HEK293 (cell line): Measurements from ENCODE around the gene MSH6.

Experiments
- CTCF ChIA-PET: fragments of 350-600 bp; formaldehyde crosslinking; extraction: SDS; loops from one replicate; lab custom pipeline; 2021; ENCODE audit warnings: antibody characterized with exemption; lab: Yijun Ruan, JAX
- POLR2A ChIA-PET: fragments of 300-600 bp; formaldehyde crosslinking; extraction: SDS; loops from one replicate; lab custom pipeline; 2020; ENCODE audit warnings: antibody characterized with exemption, inconsistent platforms; lab: Yijun Ruan, JAX
- H3K27ac ChIP-seq: fragments of 200-500 bp; sonication (Bioruptor generic); 2 replicates; pipeline ENCODE4 v1.5.1; 2014; ENCODE audit warnings: low read depth, low read length, control low read depth, inconsistent platforms; ENCODE audit errors: extremely low read depth
- H3K36me3 ChIP-seq, 2 experiments: fragments of 200-500 bp in 1 of 2; sonication (Bioruptor generic) in 1 of 2; 1 replicate in 1 of 2; 2 replicates in 1 of 2; pipeline ENCODE4 v1.5.1; 2014 to 2017; ENCODE audit warnings: inconsistent platforms in 2 of 2, low read length in 2 of 2; ENCODE audit not compliant: control insufficient read depth in 2 of 2, insufficient read depth in 1 of 2
- H3K4me1 ChIP-seq: fragments of 200-500 bp; sonication (Bioruptor generic); 2 replicates; pipeline ENCODE4 v1.5.1; 2014; ENCODE audit warnings: mild to moderate bottlenecking, low read length, inconsistent platforms; ENCODE audit not compliant: control insufficient read depth, insufficient read depth
- H3K4me3 ChIP-seq: 2 replicates; pipeline ENCODE4 v1.5.1; 2011; ENCODE audit warnings: low read depth, mild to moderate bottlenecking, control low read depth, low read length, moderate library complexity
- H3K9me3 ChIP-seq: fragments of 200-500 bp; sonication (Bioruptor generic); 2 replicates; pipeline ENCODE4 v1.5.1; 2014; ENCODE audit warnings: low read depth, low read length, inconsistent platforms; ENCODE audit not compliant: control insufficient read depth, insufficient read depth
- ATF2 ChIP-seq: fragments of 450-650 bp; formaldehyde crosslinking; IDR thresholded peaks from 2 replicates; pipeline ENCODE4 v1.5.1; 2016; ENCODE audit warnings: missing biosample characterization, missing genetic modification characterization, low read depth
- EGR2 ChIP-seq: fragments of 450-650 bp; formaldehyde crosslinking; IDR thresholded peaks from 2 replicates; pipeline ENCODE4 v1.5.1; 2016; ENCODE audit warnings: low read depth, missing biosample characterization, missing genetic modification characterization
- OSR2 ChIP-seq: fragments of 450-650 bp; formaldehyde crosslinking; IDR thresholded peaks from 2 replicates; pipeline ENCODE4 v1.5.1; 2016; ENCODE audit warnings: missing biosample characterization, missing genetic modification characterization
- ZBTB11 ChIP-seq: fragments of 450-650 bp; formaldehyde crosslinking; conservative IDR thresholded peaks from 2 replicates; pipeline ENCODE4 v1.5.1; 2016; ENCODE audit warnings: low read depth, missing biosample characterization, missing genetic modification characterization
- ZBTB21 ChIP-seq: fragments of 450-650 bp; formaldehyde crosslinking; IDR thresholded peaks from 2 replicates; pipeline ENCODE4 v1.5.1; 2017; ENCODE audit warnings: missing biosample characterization, missing genetic modification characterization
- ZBTB49 ChIP-seq: fragments of 450-650 bp; formaldehyde crosslinking; IDR thresholded peaks from 2 replicates; pipeline ENCODE4 v1.5.1; 2016; ENCODE audit warnings: missing biosample characterization, missing genetic modification characterization, low read depth
- ZFHX2 ChIP-seq: fragments of 450-650 bp; formaldehyde crosslinking; conservative IDR thresholded peaks from 2 replicates; pipeline ENCODE4 v1.5.1; 2016; ENCODE audit warnings: missing biosample characterization, missing genetic modification characterization
- ZNF10 ChIP-seq: fragments of 450-650 bp; formaldehyde crosslinking; IDR thresholded peaks from 2 replicates; pipeline ENCODE4 v1.5.1; 2017; ENCODE audit warnings: missing biosample characterization, missing genetic modification characterization
- ZNF114 ChIP-seq: fragments of 450-650 bp; formaldehyde crosslinking; IDR thresholded peaks from 2 replicates; pipeline ENCODE4 v1.5.0; 2017; ENCODE audit warnings: missing biosample characterization, missing genetic modification characterization
- ZNF121 ChIP-seq: fragments of 450-650 bp; formaldehyde crosslinking; IDR thresholded peaks from 2 replicates; pipeline ENCODE4 v1.5.1; 2016; ENCODE audit warnings: missing biosample characterization, missing genetic modification characterization
- ZNF148 ChIP-seq: fragments of 450-650 bp; formaldehyde crosslinking; IDR thresholded peaks from 2 replicates; pipeline ENCODE4 v1.5.0; 2017; ENCODE audit warnings: missing biosample characterization, missing genetic modification characterization, borderline replicate concordance
- ZNF391 ChIP-seq: fragments of 450-650 bp; formaldehyde crosslinking; IDR thresholded peaks from 2 replicates; pipeline ENCODE4 v1.5.1; 2016; ENCODE audit warnings: low read depth, missing biosample characterization, missing genetic modification characterization, borderline replicate concordance
- ZNF426 ChIP-seq: fragments of 450-650 bp; formaldehyde crosslinking; IDR thresholded peaks from 2 replicates; pipeline ENCODE4 v1.5.1; 2017; ENCODE audit warnings: missing biosample characterization, missing genetic modification characterization, mild to moderate bottlenecking, inconsistent platforms, moderate library complexity
- ZNF501 ChIP-seq: fragments of 450-650 bp; formaldehyde crosslinking; IDR thresholded peaks from 2 replicates; pipeline ENCODE4 v1.5.1; 2016; ENCODE audit warnings: missing biosample characterization, missing genetic modification characterization
- ZNF585B ChIP-seq: fragments of 450-650 bp; formaldehyde crosslinking; IDR thresholded peaks from 2 replicates; pipeline ENCODE4 v1.5.1; 2016; ENCODE audit warnings: missing biosample characterization, missing genetic modification characterization
- ZNF639 ChIP-seq: fragments of 450-650 bp; formaldehyde crosslinking; IDR thresholded peaks from 2 replicates; pipeline ENCODE4 v1.5.1; 2016; ENCODE audit warnings: missing biosample characterization, missing genetic modification characterization
- ZNF654 ChIP-seq: fragments of 450-650 bp; formaldehyde crosslinking; IDR thresholded peaks from 2 replicates; pipeline ENCODE4 v1.5.1; 2016; ENCODE audit warnings: low read depth, missing biosample characterization, missing genetic modification characterization
- ZNF701 ChIP-seq: fragments of 450-650 bp; formaldehyde crosslinking; IDR thresholded peaks from 2 replicates; pipeline ENCODE4 v1.5.1; 2016; ENCODE audit warnings: missing biosample characterization, missing genetic modification characterization
- ZNF791 ChIP-seq: fragments of 450-650 bp; formaldehyde crosslinking; IDR thresholded peaks from 2 replicates; pipeline ENCODE4 v1.5.1; 2016; ENCODE audit warnings: missing biosample characterization, missing genetic modification characterization

MSH6 gene

GRCh38 chr2:47818777-47819176, 35.8 kb downstream of the MSH6 start (continued):
- TF ChIP-seq ZBTB11 (tag by site-specific recombination) (no peak), EGR2 (no peak)

GRCh38 chr2:47819834-47820233, 36.9 kb downstream of the MSH6 start:
- Histone ChIP-seq H3K36me3 (peaks cover 53 to 75% of the 10 kb centered on the region in 2 experiments), H3K27ac (no peak overlapping the region), H3K9me3 (no peaks in the 10 kb centered on the region), H3K4me1 (no peaks in the 10 kb centered on the region), H3K4me3 (no peak overlapping the region)
- TF ChIP-seq ZNF585B (tag by site-specific recombination), result no peak
- TF ChIP-seq ZNF701, result no peak
- TF ChIP-seq ZNF10 (tag by site-specific recombination), result no peak
- no peak for TF ChIP-seq ZNF426
- TF ChIP-seq OSR2 (tag by site-specific recombination), result no peak
- TF ChIP-seq ZNF654 (tag by site-specific recombination), result no peak
- no peak for TF ChIP-seq ATF2 (tag by site-specific recombination)
- TF ChIP-seq ZBTB21 (tag by site-specific recombination), result no peak
- TF ChIP-seq ZNF791 (tag by site-specific recombination), result no peak
- POLR2A ChIA-PET, result no interaction called here
- CTCF ChIA-PET, result interaction anchor here (0.6 kb wide), 1 partner anchor 87 kb away, joined by 3 read pairs; no protein-coding TSS in a partner anchor

GRCh38 chr2:47822518-47822917, 39.6 kb downstream of the MSH6 start:
- peaks cover 51 to 54% of the 10 kb centered on the region in 2 experiments for H3K36me3 ChIP-seq
- POLR2A ChIA-PET, result no interaction called here
- CTCF ChIA-PET, result no interaction called here

GRCh38 chr2:47833516-47833968, 50.6 kb downstream of the MSH6 start:
- Histone ChIP-seq H3K4me3 (no peak overlapping the region), H3K27ac (no peak overlapping the region), H3K36me3 (peaks cover 64 to 75% of the 10 kb centered on the region in 2 experiments), H3K4me1 (no peaks in the 10 kb centered on the region), H3K9me3 (no peaks in the 10 kb centered on the region)
- POLR2A ChIA-PET, result no interaction called here
- CTCF ChIA-PET, result interaction anchor here (1.0 kb wide), 1 partner anchor 273 kb away, joined by 3 read pairs; no protein-coding TSS in a partner anchor
- TF ChIP-seq ZBTB49 (tag by site-specific recombination) (no peak), ZNF114 (no peak), ZFHX2 (tag by site-specific recombination) (no peak), ZNF639 (tag by site-specific recombination) (no peak), ZNF426 (no peak), ZNF501 (no peak), ZNF148 (tag by site-specific recombination) (no peak), ZNF391 (tag by site-specific recombination) (no peak)

More at GRCh38 chr2:47822518-47822917, 39.6 kb downstream of the MSH6 start:
- Histone ChIP-seq H3K27ac (no peak overlapping the region), H3K4me3 (no peak overlapping the region), H3K4me1 (no peaks in the 10 kb centered on the region), H3K9me3 (no peaks in the 10 kb centered on the region)
- TF ChIP-seq ZNF121 (tag by site-specific recombination), result no peak
